Gastroesophageal sphincter (tissue), 4 donors: Measurements from ENCODE around the gene PTRHD1. TPM values are rescaled to one million over a fixed set of nuclear protein-coding genes. Genes with fewer than 3 reads are reported as not detected.

Source experiments
- ATAC-seq: fragments of 150-250 bp; one replicate; pipeline ENCODE4 v1.9.1; 2016; ENCODE audit warnings: mild to moderate bottlenecking, moderate library complexity
- H3K27ac ChIP-seq, 4 donors: fragments of 200-600 bp; sonication (generic) in 3 of 4; 1 replicate in 3 of 4; 2 replicates in 1 of 4; pipeline ENCODE4 v1.5.1; 2016 to 2019
- H3K27me3 ChIP-seq: fragments of 200-600 bp; sonication (generic); one replicate; pipeline ENCODE4 v1.5.1; 2019
- H3K36me3 ChIP-seq, 2 donors: fragments of 200-600 bp; sonication (generic); one replicate each; pipeline ENCODE4 v1.5.1; 2019; ENCODE audit warnings: control low read depth in 1 of 2
- H3K4me1 ChIP-seq, 3 donors: fragments of 200-600 bp; sonication (generic); 1 replicate in 2 of 3; 2 replicates in 1 of 3; pipeline ENCODE4 v1.5.1; 2016 to 2019; ENCODE audit warnings: control low read depth in 2 of 3
- H3K4me3 ChIP-seq, 2 donors: fragments of 200-600 bp; sonication (generic); one replicate each; pipeline ENCODE4 v1.5.1; 2019; ENCODE audit warnings: mild to moderate bottlenecking in 1 of 2, moderate library complexity in 1 of 2
- H3K9me3 ChIP-seq, 3 donors: fragments of 200-600 bp; sonication (generic); one replicate each; pipeline ENCODE4 v1.5.1; 2017 to 2019; ENCODE audit warnings: control low read depth in 2 of 3
- EP300 ChIP-seq: sonication (generic); formaldehyde crosslinking; IDR thresholded peaks from one replicate; pipeline ENCODE4 v1.6.1; 2017; ENCODE audit warnings: antibody characterized with exemption, mild to moderate bottlenecking
- POLR2A ChIP-seq, 2 donors: fragments of 450-650 bp; IDR thresholded peaks; one replicate each; pipeline ENCODE4 v1.6.1; 2017; ENCODE audit warnings: antibody characterized with exemption in 2 of 2, mild to moderate bottlenecking in 2 of 2, moderate library complexity in 1 of 2
- POLR2AphosphoS5 ChIP-seq: sonication (generic); formaldehyde crosslinking; IDR thresholded peaks from one replicate; pipeline ENCODE4 v1.6.1; 2017; ENCODE audit warnings: antibody characterized with exemption
- WGBS, 2 donors: methylation state at CpG; one replicate each; pipeline ENCODE4 v1.1.5; 2018; ENCODE audit warnings: low coverage in 1 of 2; 5-methylcytosine and 5-hydroxymethylcytosine counted together
- total RNA-seq, 4 donors: library from RNA; depleted of rRNA; stranded (reverse); fragments of >200 nt; gene quantifications; one replicate each; pipeline ENCODE4 v1.1.0, GENCODE V29; 2016
- TF ChIP-seq, protein P1 (sequence below), 4 experiments: fragments of 200-600 bp in 2 of 4; fragments of 450-650 bp in 2 of 4; sonication (generic) in 1 of 4; IDR thresholded peaks; one replicate each; pipeline ENCODE4 v1.5.1; 2017 to 2019; ENCODE audit warnings: antibody characterized with exemption in 4 of 4, mild to moderate bottlenecking in 2 of 4, moderate library complexity in 2 of 4

PTRHD1 gene
- total RNA-seq, 4 donors from 2014 or later, result 11.8 to 12.4 (median 12.1) TPM

DNA sequence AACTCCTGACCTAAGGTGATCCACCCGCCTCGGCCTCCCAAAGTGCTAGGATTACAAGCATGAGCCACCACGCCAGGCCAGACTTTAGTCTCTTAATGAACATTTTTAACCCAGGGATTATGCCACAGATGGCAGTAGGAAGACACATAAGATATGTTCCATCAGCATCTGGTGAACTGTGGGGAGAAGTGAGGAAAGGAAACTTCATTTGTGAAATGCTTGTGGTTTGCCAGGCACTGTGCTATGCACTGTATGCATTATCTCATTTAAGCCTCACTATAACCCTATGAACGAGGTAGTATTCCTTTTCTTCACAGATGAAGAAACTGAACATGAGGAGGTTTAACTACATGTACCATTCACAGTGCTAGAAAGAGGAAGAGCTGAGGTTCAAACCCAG lies 29.3 kb downstream of the PTRHD1 start:
- H3K27ac ChIP-seq, result no peak overlapping the region
- WGBS, 2 donors, result 83 to 93% methylated on average over 1 to 2 of the region's 4 CpGs
- no peak overlapping the region for H3K4me3 ChIP-seq
- H3K36me3 ChIP-seq, result peaks cover 3 to 92% of the 10 kb centered on the region in 2 donors
- no peaks in the 10 kb centered on the region for H3K4me1 ChIP-seq
- ATAC-seq, result no peak
- no peak for TF ChIP-seq POLR2AphosphoS5
- no peak for TF ChIP-seq EP300
- TF ChIP-seq, protein P1, sequence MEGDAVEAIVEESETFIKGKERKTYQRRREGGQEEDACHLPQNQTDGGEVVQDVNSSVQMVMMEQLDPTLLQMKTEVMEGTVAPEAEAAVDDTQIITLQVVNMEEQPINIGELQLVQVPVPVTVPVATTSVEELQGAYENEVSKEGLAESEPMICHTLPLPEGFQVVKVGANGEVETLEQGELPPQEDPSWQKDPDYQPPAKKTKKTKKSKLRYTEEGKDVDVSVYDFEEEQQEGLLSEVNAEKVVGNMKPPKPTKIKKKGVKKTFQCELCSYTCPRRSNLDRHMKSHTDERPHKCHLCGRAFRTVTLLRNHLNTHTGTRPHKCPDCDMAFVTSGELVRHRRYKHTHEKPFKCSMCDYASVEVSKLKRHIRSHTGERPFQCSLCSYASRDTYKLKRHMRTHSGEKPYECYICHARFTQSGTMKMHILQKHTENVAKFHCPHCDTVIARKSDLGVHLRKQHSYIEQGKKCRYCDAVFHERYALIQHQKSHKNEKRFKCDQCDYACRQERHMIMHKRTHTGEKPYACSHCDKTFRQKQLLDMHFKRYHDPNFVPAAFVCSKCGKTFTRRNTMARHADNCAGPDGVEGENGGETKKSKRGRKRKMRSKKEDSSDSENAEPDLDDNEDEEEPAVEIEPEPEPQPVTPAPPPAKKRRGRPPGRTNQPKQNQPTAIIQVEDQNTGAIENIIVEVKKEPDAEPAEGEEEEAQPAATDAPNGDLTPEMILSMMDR (IDR thresholded peaks at IDR 0.05), result no peak
- no peak for TF ChIP-seq POLR2A (IDR thresholded peaks at IDR 0.05)
- H3K27me3 ChIP-seq, result no peaks in the 10 kb centered on the region
- H3K9me3 ChIP-seq, result no peaks in the 10 kb centered on the region

DNA sequence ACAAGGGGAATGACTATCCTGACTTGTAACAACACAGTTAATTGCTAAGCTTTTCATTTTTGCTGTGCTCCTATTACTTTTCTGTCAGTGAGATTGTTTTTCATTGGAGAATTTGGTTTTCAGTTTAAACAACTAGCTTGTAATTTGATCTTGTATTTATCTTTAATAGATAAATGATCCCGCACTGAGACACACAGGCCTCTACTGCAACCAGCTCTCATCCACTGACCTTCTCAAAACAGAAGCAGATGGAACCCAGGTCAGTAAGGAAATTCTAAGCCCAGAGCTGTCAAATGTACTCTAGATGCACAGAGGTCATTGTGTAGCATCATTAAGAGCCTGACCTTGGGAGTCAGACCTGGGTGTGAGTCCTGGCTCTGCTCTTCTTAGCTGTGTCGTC lies 30.7 kb downstream of the PTRHD1 start:
- no peaks in the 10 kb centered on the region for H3K4me1 ChIP-seq
- WGBS, 2 donors, result 20 to 60% methylated on average over 1 of the region's 2 CpGs
- peaks cover 3 to 93% of the 10 kb centered on the region in 2 donors for H3K36me3 ChIP-seq
- H3K4me3 ChIP-seq, result no peak overlapping the region
- no peak overlapping the region for H3K27ac ChIP-seq
- TF ChIP-seq POLR2AphosphoS5 (no peak), POLR2A (IDR thresholded peaks at IDR 0.05) (no peak), EP300 (no peak)
- TF ChIP-seq, protein P1 (IDR thresholded peaks at IDR 0.05), result no peak
- H3K9me3 ChIP-seq, result no peaks in the 10 kb centered on the region
- H3K27me3 ChIP-seq, result no peaks in the 10 kb centered on the region
- no peak for ATAC-seq

DNA sequence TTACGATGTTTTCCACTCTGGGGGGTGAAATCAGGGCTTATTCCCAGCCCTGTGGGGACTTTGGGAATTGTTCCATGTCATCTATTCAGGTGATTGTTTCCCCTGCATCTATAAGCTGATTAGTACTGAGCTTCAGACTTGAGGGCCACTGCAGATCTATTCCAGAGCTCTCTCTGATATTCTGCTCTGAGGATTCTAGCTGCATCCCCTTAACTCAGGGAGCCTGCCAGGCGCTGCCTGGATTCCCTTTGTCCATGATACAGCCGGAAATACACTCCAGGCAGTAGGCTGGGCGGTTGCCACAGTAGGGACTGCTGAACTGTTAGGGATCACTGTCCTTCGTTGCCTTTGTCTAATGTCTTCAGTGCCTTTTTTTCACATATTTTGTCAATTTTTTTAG lies 31.3 kb downstream of the PTRHD1 start:
- TF ChIP-seq POLR2AphosphoS5 (no peak), EP300 (no peak), POLR2A (IDR thresholded peaks at IDR 0.05) (no peak)
- TF ChIP-seq, protein P1 (IDR thresholded peaks at IDR 0.05), result no peak
- ATAC-seq, result no peak
- H3K4me1 ChIP-seq, result no peaks in the 10 kb centered on the region

DNA sequence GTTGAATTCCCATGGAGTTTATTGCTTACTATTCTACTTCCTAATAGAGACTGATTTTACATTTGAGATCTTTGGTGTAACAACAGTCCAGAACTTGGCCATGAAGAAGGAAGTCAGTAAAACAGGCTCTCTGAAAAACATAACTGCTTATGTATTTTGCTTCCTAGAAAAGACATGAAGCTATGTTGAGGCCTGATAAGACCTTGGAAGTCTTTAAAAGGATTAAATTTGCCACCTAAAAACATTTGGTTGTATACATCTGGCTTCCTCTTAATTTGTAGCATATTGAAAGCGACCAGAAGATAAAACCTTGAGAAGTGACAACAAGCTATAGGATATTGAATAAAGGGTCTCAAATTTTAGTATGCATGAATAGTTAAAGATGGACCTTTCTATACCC lies 36.4 kb downstream of the PTRHD1 start:
- no peaks in the 10 kb centered on the region for H3K9me3 ChIP-seq
- TF ChIP-seq POLR2A (IDR thresholded peaks at IDR 0.05) (no peak), POLR2AphosphoS5 (no peak), EP300 (no peak)
- TF ChIP-seq, protein P1 (IDR thresholded peaks at IDR 0.05), result no peak
- no peak overlapping the region for H3K4me3 ChIP-seq
- 100% methylated on average over 1 of the region's 1 CpG; no CpG with 5 or more reads in 1 of the 2 donors for WGBS, 2 donors
- H3K27ac ChIP-seq, result no peak overlapping the region
- H3K4me1 ChIP-seq, result no peaks in the 10 kb centered on the region
- peaks cover 0 to 92% of the 10 kb centered on the region in 2 donors for H3K36me3 ChIP-seq
- no peaks in the 10 kb centered on the region for H3K27me3 ChIP-seq
- no peak for ATAC-seq

More for the DNA sequence above, 31.3 kb downstream of the PTRHD1 start:
- H3K9me3 ChIP-seq, result no peaks in the 10 kb centered on the region
- peaks cover 3 to 92% of the 10 kb centered on the region in 2 donors for H3K36me3 ChIP-seq
- H3K27ac ChIP-seq, result no peak overlapping the region
- H3K4me3 ChIP-seq, result no peak overlapping the region
- H3K27me3 ChIP-seq, result no peaks in the 10 kb centered on the region
- WGBS, 2 donors, result 83 to 89% methylated on average over 4 to 5 of the region's 5 CpGs

DNA sequence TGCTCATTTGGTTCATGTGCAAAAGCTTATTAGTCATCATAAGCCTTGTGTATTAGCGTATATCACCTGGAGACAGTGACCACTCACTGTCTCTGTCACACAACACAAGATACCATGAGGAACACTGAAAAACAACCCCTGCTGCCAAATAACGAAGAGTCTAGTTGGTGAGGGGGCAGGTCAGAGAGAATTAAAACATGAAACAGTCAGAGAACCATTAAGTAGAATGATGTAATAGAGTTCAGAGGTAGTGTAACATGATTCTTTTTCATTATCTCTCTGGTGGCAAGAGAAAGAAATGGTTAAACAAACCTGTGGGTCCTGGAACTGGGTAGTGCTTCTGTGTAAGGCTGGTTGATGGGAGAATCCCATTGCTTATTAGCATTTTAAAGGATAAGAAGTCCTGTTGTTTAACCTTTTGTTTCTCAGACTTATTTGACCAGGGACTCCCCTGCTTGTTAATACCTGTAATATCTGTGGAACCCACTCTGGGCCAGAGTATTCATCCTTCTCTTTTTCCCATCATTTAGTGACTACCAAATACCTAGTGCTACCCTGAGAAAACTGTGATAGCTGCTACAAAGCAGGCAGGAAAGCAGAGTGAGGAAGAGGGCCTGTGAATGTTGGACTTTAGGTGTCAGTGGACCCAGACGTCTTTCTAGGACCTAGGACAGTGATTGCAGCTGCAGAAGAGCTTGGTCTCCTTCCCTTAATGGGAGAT lies 38.0 kb downstream of the PTRHD1 start:
- WGBS, 2 donors, result 66 to 89% methylated on average over 3 of the region's 3 CpGs
- peaks cover 3 to 92% of the 10 kb centered on the region in 2 donors for H3K36me3 ChIP-seq
- no peaks in the 10 kb centered on the region for H3K27me3 ChIP-seq
- no peaks in the 10 kb centered on the region for H3K4me1 ChIP-seq
- no peak overlapping the region for H3K4me3 ChIP-seq
- no peak for ATAC-seq
- TF ChIP-seq EP300 (no peak), POLR2AphosphoS5 (no peak), POLR2A (IDR thresholded peaks at IDR 0.05) (no peak)
- TF ChIP-seq, protein P1 (IDR thresholded peaks at IDR 0.05), result no peak
- no peak overlapping the region for H3K27ac ChIP-seq
- H3K9me3 ChIP-seq, result no peaks in the 10 kb centered on the region
